GM21381 (cell line): ENCODE measurements around the gene ZNF765.
"Not testable (repeated sequence)": the region's sequence is repeated elsewhere in the genome, so short reads cannot be mapped to it uniquely, and the experiment has no call there.

Experiments used
- ATAC-seq: cut with Tn5 transposase; IDR thresholded peaks from one replicate; pipeline ENCODE4 v1.9.1; 2021; ENCODE audit warnings: mild to moderate bottlenecking, moderate library complexity; ENCODE audit not compliant: unreplicated experiment

ZNF765 gene

GRCh38 chr19:53394974-53395839, at the start of gene ZNF765:
Gene ZNF765 (plus strand): TSS chr19:53395149. CDS start chr19:53398016, 2,867 bp downstream.
- peak; percentile 90 for ATAC-seq

DNA sequence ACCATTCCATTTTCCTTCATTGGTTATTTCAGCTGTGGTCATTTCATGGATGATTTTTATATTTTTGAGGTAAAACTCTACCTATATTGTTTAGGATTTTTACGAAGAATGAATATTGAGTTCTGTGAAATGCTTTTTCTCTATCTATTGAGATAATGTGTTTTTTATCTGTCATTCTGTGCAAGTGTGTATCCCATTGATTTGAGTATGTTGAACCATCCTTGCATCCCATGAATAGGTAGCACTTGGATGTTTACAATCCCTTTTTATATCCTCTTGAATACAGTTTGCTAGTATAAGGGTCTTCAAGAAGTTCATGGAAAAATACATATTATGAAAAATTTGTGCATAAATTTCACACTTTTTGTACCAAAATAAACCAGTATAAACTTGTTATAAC, 39.2 kb upstream of the ZNF765 start:
- ATAC-seq: no peak

DNA sequence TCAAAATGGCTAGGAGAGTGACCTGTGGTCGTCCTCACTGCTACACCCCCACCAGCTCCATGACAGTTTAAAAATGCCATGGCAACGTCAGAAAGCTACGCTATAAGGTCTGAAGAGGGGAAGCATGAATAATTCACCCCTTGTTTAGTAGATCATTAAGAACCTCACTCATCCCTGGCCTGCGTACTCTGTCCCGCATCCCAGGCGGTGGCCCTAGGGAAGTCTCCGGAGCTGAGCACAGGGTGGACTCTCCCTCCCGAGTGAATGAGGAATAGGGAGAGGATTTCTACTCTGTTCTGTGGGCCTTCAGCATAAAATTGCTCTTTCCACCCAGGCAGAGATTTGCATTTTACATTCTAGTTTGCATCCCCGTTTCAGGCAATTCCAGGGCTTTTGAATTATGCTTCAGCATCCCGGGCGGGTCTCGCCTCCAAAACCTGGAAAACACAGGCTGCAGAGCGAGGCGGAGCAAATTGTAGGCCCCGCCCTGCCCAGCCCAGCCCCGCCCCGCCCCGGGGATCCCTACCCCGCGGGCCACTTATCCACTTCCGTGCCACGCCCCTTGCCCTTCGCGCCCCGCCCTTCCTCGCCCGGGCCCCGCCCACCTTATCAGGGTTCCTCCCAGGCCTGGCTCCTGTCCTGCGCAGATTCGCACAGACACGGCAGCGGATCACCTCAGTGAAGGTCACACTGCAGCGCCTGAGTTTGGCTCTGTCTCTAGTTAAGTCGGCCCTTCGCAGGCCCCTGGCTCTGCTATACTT, 36.9 kb upstream of the ZNF765 start:
- ATAC-seq: no peak

DNA sequence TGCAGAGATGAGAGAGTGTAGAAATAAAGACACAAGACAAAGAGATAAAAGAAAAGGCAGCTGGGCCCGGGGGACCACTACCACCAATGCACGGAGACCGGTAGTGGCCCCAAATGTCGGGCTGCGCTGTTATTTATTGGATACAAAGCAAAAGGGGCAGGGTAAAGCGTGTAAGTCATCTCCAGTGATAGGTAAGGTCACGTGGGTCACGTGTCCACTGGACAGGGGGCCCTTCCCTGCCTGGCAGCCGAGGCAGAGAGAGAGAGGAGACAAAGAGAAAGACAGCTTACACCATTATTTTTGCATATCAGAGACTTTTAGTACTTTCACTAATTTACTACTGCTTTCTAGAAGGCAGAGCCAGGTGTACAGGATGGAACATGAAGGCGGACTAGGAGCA, 34.9 kb upstream of the ZNF765 start:
- ATAC-seq: not testable (repeated sequence)

DNA sequence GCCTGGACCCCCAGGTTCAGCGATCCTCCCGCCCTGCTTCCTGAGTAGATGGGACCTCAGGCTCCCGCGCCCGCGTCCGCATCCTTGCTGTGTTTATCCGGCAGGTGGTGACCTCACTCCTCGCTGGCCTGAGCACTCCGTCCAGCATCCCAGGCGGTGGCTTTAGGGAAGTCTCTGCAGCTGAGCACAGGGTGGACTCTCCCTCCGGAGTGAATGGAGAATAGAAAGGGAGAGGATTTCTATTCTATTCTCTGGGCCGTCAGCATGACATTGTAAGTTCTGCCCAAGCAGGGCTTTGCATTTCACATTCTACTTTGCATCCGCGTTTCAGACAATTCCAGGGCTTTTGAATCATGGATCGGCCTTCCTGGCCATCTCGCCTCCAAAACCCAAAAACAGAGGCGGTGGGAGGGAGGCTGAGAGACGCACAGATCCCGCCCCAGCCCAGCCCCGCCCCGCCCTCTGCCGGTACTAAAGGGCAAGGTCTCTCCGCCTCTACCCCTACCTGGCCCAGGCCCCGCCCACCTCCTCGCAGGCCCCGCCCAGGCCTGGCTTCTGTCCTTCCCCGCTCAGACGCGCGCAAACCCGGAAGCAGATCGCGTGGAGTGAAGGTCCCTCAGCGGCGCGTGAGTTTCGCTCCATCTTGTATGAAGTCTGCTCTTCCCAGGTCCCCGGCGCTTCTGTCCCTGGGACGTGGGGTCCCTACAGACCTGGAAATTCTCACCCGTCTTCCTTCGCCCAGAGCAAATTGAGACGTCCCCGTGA, 29.6 kb upstream of the ZNF765 start, which contains the start of gene ZNF525:
Gene ZNF525, plus strand, starts transcription at position 572 of the 765 bp plus-strand sequence. CDS start 6,577 bp downstream, outside the sequence.
- peak; percentile 98 for ATAC-seq

- peak; percentile 28 for ATAC-seq
Observed at GRCh38 chr19:53365899-53366493, 29.0 kb upstream of the ZNF765 start.

- no peak for ATAC-seq
Observed at GRCh38 chr19:53372196-53372595, 22.8 kb upstream of the ZNF765 start.

DNA sequence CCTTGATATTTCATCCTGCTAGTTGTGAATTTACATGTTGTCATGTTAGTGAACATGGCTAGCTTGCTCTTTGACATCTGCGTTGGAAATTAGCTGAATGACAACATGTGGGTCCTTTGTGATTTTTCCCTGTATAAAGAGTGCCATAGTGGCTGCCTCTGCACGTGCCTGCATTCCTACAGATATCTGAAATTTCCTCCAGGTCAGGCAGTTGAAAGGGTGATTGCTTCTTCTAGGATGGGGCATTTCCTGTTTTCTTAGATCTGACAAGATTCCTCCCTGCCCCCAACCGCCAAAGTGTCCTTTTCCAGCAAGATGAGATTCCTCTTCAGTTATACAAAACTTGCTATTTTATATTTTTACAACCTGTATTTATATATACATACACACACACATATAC, 20.7 kb upstream of the ZNF765 start:
- no peak for ATAC-seq

DNA sequence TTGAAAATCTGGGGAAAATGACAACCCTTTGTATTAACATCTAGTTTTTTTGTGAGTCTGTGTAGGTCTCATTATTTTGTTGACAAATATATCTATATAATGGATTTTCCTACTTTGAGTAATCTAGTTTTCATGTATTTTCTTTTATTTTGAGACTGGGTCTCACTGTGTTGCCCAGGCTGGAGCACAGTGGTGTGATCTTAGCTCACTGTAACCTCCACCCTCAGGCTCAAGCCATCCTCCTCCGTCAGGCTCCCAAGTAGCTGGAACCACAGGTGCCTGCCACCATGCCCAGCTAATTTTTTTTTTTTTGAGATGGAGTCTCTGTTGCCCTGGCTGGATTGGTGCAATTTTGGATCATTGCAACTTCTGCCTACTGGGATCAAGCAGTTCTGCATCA, 20.2 kb upstream of the ZNF765 start:
- ATAC-seq: no peak

DNA sequence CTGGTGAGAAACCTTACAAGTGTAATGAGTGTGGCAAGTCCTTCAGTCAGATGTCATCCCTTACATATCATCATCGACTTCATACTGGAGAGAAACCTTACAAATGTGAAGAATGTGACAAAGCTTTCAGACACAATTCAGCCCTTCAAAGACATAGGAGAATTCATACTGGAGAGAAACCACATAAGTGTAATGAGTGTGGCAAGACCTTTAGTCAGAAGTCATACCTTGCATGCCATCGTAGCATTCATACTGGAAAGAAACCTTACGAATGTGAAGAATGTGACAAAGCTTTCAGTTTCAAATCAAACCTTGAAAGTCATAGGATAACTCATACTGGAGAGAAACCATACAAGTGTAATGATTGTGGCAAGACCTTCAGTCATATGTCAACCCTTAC, 13.6 kb upstream of the ZNF765 start:
- ATAC-seq: no peak

GRCh38 chr19:53388168-53388567, 6.8 kb upstream of the ZNF765 start:
- ATAC-seq: no peak

GRCh38 chr19:53388904-53389303, 6.0 kb upstream of the ZNF765 start:
- ATAC-seq: no peak

- ATAC-seq: no peak
Observed at GRCh38 chr19:53389571-53389970, 5.4 kb upstream of the ZNF765 start.

DNA sequence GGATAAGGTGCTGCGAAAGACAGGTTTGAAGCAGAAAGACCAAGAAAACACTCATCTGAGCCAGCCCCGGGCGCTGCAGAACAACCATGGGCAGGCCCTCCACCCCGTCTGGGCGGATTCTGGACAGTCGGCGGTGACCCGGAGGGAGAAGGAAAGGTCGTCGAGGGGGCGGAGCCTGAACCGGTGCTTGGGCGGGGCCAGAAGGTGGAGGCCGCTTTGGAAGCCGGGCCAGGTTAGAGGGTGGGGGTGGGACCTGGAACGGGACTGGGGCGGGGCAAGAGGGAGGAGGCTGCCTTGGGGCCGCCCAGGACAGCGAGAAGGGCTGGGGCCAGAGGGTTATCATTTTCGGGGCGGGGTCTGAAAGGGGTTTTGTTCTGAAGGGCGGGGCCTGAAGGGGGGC, 5.0 kb upstream of the ZNF765 start:
- ATAC-seq: no peak

DNA sequence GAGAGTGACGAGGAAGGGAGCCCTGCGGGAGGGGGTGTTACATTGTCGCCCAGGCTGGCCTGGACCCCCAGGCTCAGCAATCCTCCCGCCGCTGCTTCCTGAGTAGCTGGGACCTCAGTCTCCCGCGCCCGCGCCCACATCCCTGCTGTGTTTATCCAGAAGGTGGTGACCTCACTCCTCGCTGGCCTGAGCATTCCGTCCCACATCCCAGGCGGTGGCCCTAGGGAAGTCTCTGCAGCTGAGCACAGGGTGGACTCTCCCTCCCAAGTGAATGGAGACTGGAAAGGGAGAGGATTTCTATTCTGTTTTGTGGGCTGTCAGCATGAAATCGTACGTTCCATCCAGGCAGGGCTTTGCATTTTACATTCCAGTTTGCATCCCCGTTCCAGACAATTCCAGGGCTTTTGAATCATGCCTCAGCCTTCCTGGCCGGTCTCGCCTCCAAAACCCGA, 401 bp upstream of the ZNF765 start:
- no peak for ATAC-seq

GRCh38 chr19:53395840-53396524, 1.0 kb downstream of the ZNF765 start:
- not testable (repeated sequence) for ATAC-seq

- no peak for ATAC-seq
Observed at GRCh38 chr19:53396525-53396868, 1.5 kb downstream of the ZNF765 start.

GRCh38 chr19:53397918-53398317, 3.0 kb downstream of the ZNF765 start:
- not testable (repeated sequence) for ATAC-seq

DNA sequence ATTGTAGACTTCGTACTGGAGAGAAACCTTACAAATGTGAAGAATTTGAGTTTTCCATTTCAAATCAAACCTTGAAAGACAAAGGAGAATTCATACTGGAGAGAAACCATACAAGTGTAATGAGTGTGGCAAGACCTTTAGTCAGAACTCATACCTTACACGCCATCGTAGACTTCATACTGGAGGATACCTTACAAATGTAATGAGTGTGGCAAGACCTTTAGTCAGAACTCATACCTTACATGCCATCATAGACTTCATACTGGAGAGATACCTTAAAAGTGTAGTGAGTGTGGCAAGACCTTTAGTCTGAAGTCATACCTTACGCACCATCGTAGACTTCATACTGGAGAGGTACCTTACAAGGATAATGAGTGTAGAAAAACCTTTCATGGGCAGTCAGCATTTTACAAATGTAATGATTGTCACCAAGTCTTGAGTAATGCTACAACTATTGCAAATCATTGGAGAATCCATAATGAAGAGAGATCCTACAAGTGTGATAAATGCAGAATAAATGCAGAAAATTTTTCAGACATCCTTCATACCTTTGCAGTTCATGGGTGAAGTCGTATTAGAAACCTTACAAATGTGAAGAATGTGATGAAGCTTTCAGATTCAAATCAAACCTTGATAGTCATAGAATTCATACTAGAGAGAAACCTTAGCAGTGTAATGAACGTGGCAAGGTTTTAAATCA, 14.7 kb downstream of the ZNF765 start:
- ATAC-seq: no peak
